Gastroesophageal sphincter (tissue), 3 donors: Measurements from ENCODE around the gene ACSM2A.
A peak's percentile ranks its signal among the peaks of the same experiment; 100 is the strongest.
"Not testable (repeated sequence)": the region's sequence is repeated elsewhere in the genome, so short reads cannot be mapped to it uniquely, and the experiment has no call there.

ENCODE experiments used
- POLR2AphosphoS5 ChIP-seq: sonication (generic); formaldehyde crosslinking; IDR thresholded peaks from one replicate; pipeline ENCODE4 v1.6.1; 2017; ENCODE audit warnings: antibody characterized with exemption
- TF ChIP-seq, protein P1 (sequence below), 4 experiments: fragments of 200-600 bp in 2 of 4; fragments of 450-650 bp in 2 of 4; sonication (generic) in 1 of 4; IDR thresholded peaks; one replicate each; pipeline ENCODE4 v1.5.1; 2017 to 2019; ENCODE audit warnings: antibody characterized with exemption in 4 of 4, mild to moderate bottlenecking in 2 of 4, moderate library complexity in 2 of 4

GRCh38 chr16:20439820-20440231 lies 11.5 kb upstream of the ACSM2A start:
- TF ChIP-seq, protein P1, sequence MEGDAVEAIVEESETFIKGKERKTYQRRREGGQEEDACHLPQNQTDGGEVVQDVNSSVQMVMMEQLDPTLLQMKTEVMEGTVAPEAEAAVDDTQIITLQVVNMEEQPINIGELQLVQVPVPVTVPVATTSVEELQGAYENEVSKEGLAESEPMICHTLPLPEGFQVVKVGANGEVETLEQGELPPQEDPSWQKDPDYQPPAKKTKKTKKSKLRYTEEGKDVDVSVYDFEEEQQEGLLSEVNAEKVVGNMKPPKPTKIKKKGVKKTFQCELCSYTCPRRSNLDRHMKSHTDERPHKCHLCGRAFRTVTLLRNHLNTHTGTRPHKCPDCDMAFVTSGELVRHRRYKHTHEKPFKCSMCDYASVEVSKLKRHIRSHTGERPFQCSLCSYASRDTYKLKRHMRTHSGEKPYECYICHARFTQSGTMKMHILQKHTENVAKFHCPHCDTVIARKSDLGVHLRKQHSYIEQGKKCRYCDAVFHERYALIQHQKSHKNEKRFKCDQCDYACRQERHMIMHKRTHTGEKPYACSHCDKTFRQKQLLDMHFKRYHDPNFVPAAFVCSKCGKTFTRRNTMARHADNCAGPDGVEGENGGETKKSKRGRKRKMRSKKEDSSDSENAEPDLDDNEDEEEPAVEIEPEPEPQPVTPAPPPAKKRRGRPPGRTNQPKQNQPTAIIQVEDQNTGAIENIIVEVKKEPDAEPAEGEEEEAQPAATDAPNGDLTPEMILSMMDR (IDR thresholded peaks at IDR 0.05), result not testable (repeated sequence)
- peak; percentile 95 for TF ChIP-seq POLR2AphosphoS5
